Right renal cortex interstitium (tissue), 3 donors: Measurements from ENCODE around the gene UNKL. TPM values are rescaled to one million over a fixed set of nuclear protein-coding genes. Genes with fewer than 3 reads are reported as not detected.

Source experiments
- DNase-seq, 3 donors: peaks; one replicate each; pipeline ENCODE4 v3.0.0-alpha.2; 2013; ENCODE audit warnings: low read depth in 3 of 3, low spot score in 2 of 3
- polyA plus RNA-seq, 3 donors: library from polyadenylated mRNA; unstranded; fragments of 120-200 nt; gene quantifications; one replicate each; pipeline ENCODE4 v1.2.1, GENCODE V29; 2013; ENCODE audit not compliant: insufficient read length in 3 of 3

Gene UNKL
- polyA plus RNA-seq, 3 donors, result 11.1 to 14.0 (median 13.8) TPM

- no peak for DNase-seq
Measured at GRCh38 chr16:1432388-1433262, 18.1 kb upstream of the UNKL start.

GRCh38 chr16:1431497-1432270 is 17.2 kb upstream of the UNKL start:
- no peak for DNase-seq

GRCh38 chr16:1430759-1431496 is 16.4 kb upstream of the UNKL start, which contains the start of gene PERCC1:
Gene PERCC1, plus strand, starts transcription at chr16:1431078. Its CDS starts 1,516 bp downstream, at chr16:1432594.
- no peak for DNase-seq

- DNase-seq, result no peak
Measured at GRCh38 chr16:1430214-1430758, 15.8 kb upstream of the UNKL start.

GRCh38 chr16:1429631-1430030 is 15.1 kb upstream of the UNKL start:
- DNase-seq, result no peak

GRCh38 chr16:1429012-1429411 is 14.5 kb upstream of the UNKL start:
- DNase-seq, result no peak

GRCh38 chr16:1428511-1428910 is 14.0 kb upstream of the UNKL start:
- DNase-seq, result no peak

- no peak for DNase-seq
Measured at GRCh38 chr16:1427473-1428461, 13.3 kb upstream of the UNKL start.

- DNase-seq, result peak in 1 of 3 donors; percentile 50
Measured at GRCh38 chr16:1426734-1427471, 12.4 kb upstream of the UNKL start.

- no peak for DNase-seq
Measured at GRCh38 chr16:1425616-1426370, 11.3 kb upstream of the UNKL start.

- DNase-seq, result no peak
Measured at GRCh38 chr16:1424028-1424427, 9.5 kb upstream of the UNKL start.

- no peak for DNase-seq
Measured at GRCh38 chr16:1422076-1422475, 7.6 kb upstream of the UNKL start.

- DNase-seq, result no peak
Measured at GRCh38 chr16:1420111-1420539, 5.6 kb upstream of the UNKL start.

- DNase-seq, result no peak
Measured at GRCh38 chr16:1416521-1416941, 2.0 kb upstream of the UNKL start.

GRCh38 chr16:1413684-1414531 is 596 bp downstream of the UNKL start:
- DNase-seq, result no peak

GRCh38 chr16:1412847-1413246 is 1.7 kb downstream of the UNKL start:
- DNase-seq, result no peak

- DNase-seq, result peak; percentile 52 to 79 (median 74)
Measured at GRCh38 chr16:1408171-1408837, 6.2 kb downstream of the UNKL start.
